Nephron progenitor cell (in vitro differentiated cells): Measurements from ENCODE around the gene CAMK1D.

Experiments used
- DNase-seq: peaks from one replicate; pipeline ENCODE4 v3.0.0; 2021
- H3K27ac Mint-ChIP-seq: 2 replicates; pipeline ENCODE4 v1.8.0; 2021; ENCODE audit warnings: mild to moderate bottlenecking, moderate library complexity, mixed read lengths
- H3K27me3 Mint-ChIP-seq: 2 replicates; pipeline ENCODE4 v1.8.0; 2021; ENCODE audit warnings: mild to moderate bottlenecking, low read depth, mixed read lengths; ENCODE audit not compliant: poor library complexity
- H3K36me3 Mint-ChIP-seq: 2 replicates; pipeline ENCODE4 v1.8.0; 2021; ENCODE audit warnings: low read depth, mixed read lengths
- H3K4me1 Mint-ChIP-seq: 2 replicates; pipeline ENCODE4 v1.8.0; 2021; ENCODE audit warnings: mixed read lengths
- H3K4me3 Mint-ChIP-seq: 2 replicates; pipeline ENCODE4 v1.8.0; 2021; ENCODE audit warnings: mild to moderate bottlenecking, moderate library complexity, mixed read lengths
- H3K9me3 Mint-ChIP-seq: 2 replicates; pipeline ENCODE4 v1.8.0; 2021; ENCODE audit warnings: mild to moderate bottlenecking, moderate library complexity, mixed read lengths
- TF ChIP-seq, protein P1 (sequence below): fragments of 200-600 bp; sonication (generic); IDR thresholded peaks from 2 replicates; pipeline ENCODE4 v1.5.0; 2021; ENCODE audit warnings: antibody characterized with exemption

The CAMK1D gene

DNA sequence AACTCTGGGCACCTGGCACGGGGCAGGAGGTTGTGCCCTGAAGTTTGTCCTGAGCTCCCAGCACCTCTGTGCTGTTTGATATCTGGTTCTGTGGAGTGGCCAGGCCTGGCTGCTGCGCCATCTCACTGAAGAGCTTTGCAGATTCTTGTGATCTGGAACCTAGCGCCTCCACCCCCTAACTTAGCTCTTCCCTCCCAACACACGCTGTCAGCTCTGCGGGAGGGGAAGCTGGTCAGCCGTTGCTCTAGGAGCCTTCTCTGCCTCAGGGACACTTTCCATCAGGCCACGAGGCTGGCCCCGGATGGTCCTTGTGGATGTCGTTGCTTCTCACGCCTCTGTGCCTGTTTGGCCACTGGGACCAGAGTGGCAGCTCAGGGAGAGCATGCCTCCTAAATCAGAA lies 438.9 kb downstream of the CAMK1D start:
- peaks cover 25% of the 10 kb centered on the region for H3K9me3 Mint-ChIP-seq
- peak overlapping the region; percentile 38 for H3K4me3 Mint-ChIP-seq
- peaks cover under 1% of the 10 kb centered on the region for H3K27me3 Mint-ChIP-seq
- DNase-seq: no peak
- H3K27ac Mint-ChIP-seq: peak overlapping the region; percentile 95
- peaks cover 67% of the 10 kb centered on the region for H3K4me1 Mint-ChIP-seq
- peaks cover 21% of the 10 kb centered on the region for H3K36me3 Mint-ChIP-seq
- TF ChIP-seq, protein P1, sequence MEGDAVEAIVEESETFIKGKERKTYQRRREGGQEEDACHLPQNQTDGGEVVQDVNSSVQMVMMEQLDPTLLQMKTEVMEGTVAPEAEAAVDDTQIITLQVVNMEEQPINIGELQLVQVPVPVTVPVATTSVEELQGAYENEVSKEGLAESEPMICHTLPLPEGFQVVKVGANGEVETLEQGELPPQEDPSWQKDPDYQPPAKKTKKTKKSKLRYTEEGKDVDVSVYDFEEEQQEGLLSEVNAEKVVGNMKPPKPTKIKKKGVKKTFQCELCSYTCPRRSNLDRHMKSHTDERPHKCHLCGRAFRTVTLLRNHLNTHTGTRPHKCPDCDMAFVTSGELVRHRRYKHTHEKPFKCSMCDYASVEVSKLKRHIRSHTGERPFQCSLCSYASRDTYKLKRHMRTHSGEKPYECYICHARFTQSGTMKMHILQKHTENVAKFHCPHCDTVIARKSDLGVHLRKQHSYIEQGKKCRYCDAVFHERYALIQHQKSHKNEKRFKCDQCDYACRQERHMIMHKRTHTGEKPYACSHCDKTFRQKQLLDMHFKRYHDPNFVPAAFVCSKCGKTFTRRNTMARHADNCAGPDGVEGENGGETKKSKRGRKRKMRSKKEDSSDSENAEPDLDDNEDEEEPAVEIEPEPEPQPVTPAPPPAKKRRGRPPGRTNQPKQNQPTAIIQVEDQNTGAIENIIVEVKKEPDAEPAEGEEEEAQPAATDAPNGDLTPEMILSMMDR: no peak

DNA sequence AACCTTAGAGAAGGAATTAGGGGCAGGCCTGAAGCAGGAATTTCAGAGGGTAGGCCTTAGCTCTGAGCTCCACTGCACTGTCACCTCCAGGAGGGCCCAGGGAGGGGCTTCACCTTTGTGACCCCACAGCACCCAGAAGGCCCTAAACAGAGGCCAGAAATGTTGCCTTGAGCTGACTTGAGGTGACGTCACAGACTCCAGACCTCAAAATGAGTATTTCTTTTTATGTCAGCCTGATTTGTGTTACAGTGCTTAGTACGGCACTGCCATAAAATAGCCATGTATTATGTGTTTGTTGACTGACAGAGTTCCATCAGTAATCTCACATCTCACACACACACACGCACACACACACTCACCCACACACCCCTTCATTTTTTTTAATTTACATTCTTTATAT lies 440.9 kb downstream of the CAMK1D start:
- Mint-ChIP-seq H3K36me3 (peaks cover 30% of the 10 kb centered on the region), H3K27me3 (peaks cover 6% of the 10 kb centered on the region), H3K9me3 (peaks cover 33% of the 10 kb centered on the region), H3K4me3 (no peak overlapping the region), H3K4me1 (peaks cover 60% of the 10 kb centered on the region), H3K27ac (no peak overlapping the region)
- TF ChIP-seq, protein P1: no peak
- DNase-seq: no peak

DNA sequence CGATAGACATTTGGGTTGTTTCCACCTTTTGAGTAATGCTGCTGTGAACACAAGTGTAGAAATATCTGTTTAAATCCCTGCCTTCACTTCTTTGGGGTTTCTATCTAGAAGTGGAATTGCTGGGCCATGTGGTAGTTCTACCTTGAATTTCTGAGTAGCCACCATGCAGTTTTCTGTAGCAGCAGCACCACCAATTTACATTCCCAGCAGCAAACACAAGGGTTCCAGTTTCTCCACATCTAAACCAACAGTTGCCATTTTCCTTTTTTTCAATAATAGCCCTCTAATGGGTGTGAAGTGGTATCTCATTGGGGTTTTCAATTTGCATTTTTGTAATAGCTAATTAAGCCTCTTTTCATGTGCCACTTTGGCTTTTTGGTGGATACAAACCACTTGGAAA lies 442.4 kb downstream of the CAMK1D start:
- peaks cover 6% of the 10 kb centered on the region for H3K27me3 Mint-ChIP-seq
- DNase-seq: no peak
- H3K27ac Mint-ChIP-seq: no peak overlapping the region
- H3K9me3 Mint-ChIP-seq: peaks cover 29% of the 10 kb centered on the region
- no peak overlapping the region for H3K4me3 Mint-ChIP-seq
- H3K36me3 Mint-ChIP-seq: peaks cover 30% of the 10 kb centered on the region
- peaks cover 57% of the 10 kb centered on the region for H3K4me1 Mint-ChIP-seq
- TF ChIP-seq, protein P1: no peak

DNA sequence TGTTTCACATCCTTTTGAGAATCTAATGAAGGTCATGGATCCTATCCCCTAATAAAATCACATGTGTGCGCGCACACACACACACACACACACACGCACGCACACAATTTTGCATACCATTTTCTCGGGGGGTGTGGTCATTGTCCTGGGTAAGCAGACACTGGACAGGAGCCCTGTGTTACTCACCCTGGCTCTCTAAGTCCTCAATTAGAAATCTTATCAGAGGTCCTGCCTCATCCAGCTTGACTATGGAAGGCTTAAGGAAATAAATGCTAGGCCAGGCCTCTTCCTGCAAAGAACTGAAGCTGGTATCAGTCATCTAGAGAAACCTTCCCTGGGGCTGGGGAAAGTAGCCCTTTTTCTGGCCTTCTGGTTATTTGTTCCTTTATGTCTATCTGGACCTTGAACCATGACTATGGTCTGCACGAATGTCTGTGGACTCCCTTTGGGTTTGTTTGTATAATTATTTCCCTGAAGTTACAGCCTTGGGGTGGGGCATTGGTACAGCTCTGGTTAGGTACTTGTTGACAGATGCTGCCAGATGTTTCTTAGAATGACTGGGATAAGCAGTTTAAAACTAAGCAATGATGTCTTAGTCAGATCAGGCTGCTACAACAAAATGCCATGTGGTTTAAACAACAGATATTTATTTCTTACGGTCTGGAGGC lies 443.7 kb downstream of the CAMK1D start:
- Mint-ChIP-seq H3K27ac (no peak overlapping the region), H3K4me3 (no peak overlapping the region), H3K36me3 (peaks cover 30% of the 10 kb centered on the region), H3K27me3 (peaks cover 6% of the 10 kb centered on the region), H3K4me1 (peaks cover 61% of the 10 kb centered on the region), H3K9me3 (peaks cover 29% of the 10 kb centered on the region)
- no peak for DNase-seq
- TF ChIP-seq, protein P1: no peak

DNA sequence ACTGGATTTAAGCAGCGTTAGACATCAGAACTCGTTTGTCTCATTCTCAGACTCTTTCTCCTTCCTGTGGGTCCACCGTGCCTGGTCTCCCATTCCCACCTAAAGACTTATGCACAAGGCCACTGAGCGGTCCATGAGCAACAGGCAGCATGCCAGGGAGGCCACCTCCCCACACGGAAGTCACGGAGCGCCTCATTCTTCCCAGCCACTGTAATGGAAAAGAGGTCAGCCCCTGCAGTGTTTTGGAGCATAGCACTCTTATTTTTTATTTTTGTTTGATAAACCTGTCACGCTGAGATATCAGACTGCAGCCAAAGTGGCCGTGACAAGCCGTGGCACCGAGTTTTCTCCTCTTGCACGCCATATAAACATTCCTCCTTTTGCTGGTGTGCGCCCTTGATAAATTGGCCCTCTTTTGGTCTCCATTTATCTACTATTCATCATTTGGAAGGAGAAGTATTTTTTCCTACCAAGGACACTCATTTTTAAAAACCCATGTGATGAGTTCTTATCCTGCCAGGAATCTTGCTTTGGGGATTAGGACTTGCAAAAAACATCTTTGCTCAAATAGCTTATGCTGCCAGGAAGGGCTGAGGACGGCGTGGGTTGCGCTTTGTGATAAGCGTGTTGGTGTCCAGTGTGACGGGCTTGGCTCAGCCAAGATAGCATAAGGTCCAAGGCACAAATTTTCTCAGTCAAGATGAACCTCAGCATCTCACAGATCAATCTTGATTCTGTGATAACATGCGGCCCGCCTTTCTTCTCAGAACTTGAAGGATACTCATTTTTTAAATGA lies 446.2 kb downstream of the CAMK1D start:
- Mint-ChIP-seq H3K27me3 (peaks cover 6% of the 10 kb centered on the region), H3K27ac (no peak overlapping the region), H3K4me1 (peaks cover 63% of the 10 kb centered on the region), H3K4me3 (no peak overlapping the region), H3K36me3 (peaks cover 27% of the 10 kb centered on the region), H3K9me3 (peaks cover 25% of the 10 kb centered on the region)
- TF ChIP-seq, protein P1: no peak
- no peak for DNase-seq
